ENCODE measurements around the gene KRTAP10-2. TPM values are rescaled to one million over a fixed set of nuclear protein-coding genes. Genes with fewer than 3 reads are reported as not detected.

Gene KRTAP10-2
- total RNA-seq, 1 experiment from 2014 or later: not detected

DNA sequence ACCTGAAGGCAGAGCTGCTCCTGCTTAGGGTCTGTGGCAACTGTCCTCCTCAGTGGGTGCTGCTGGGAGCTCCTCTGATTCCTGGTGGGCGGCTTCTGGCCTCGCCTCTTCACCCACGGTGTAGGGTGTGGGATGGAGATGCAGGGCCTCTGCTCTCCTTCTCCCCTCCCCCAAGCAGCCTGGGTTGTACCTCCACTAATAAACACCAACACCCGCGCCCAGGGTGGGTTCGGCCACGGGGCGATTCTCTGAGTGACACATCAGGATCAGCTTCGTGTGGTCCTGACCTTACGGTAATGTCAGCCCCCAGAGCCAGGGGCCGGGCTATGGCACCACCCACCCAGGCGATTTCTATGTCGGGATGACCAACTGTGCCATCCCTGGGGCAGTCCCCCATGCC is 35.0 kb downstream of the KRTAP10-2 start:
- no peak overlapping the region for H3K4me3 ChIP-seq
- no peak overlapping the region for H3K4me2 ChIP-seq
- POLR2A ChIA-PET (ENCODE audit: unreplicated experiment): no interaction called here
- peaks cover 96% of the 10 kb centered on the region for H3K27me3 ChIP-seq (ENCODE audit: insufficient read depth, low read depth)
- no peak for DNase-seq
- H3K79me2 ChIP-seq (ENCODE audit: low read depth): no peaks in the 10 kb centered on the region
- H3K9me3 ChIP-seq (ENCODE audit: insufficient read depth, low read depth): no peaks in the 10 kb centered on the region
- CTCF ChIA-PET: no interaction called here
- TF ChIP-seq, protein P1, sequence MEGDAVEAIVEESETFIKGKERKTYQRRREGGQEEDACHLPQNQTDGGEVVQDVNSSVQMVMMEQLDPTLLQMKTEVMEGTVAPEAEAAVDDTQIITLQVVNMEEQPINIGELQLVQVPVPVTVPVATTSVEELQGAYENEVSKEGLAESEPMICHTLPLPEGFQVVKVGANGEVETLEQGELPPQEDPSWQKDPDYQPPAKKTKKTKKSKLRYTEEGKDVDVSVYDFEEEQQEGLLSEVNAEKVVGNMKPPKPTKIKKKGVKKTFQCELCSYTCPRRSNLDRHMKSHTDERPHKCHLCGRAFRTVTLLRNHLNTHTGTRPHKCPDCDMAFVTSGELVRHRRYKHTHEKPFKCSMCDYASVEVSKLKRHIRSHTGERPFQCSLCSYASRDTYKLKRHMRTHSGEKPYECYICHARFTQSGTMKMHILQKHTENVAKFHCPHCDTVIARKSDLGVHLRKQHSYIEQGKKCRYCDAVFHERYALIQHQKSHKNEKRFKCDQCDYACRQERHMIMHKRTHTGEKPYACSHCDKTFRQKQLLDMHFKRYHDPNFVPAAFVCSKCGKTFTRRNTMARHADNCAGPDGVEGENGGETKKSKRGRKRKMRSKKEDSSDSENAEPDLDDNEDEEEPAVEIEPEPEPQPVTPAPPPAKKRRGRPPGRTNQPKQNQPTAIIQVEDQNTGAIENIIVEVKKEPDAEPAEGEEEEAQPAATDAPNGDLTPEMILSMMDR (conservative IDR thresholded peaks at IDR 0.05): no peak
- TF ChIP-seq EZH2 (IDR thresholded peaks at IDR 0.05; ENCODE audit: low read depth): no peak
- intact Hi-C loops (cut with micrococcal nuclease; ENCODE audit: unreplicated experiment): loop anchor here (10.0 kb wide), 1 partner anchor 418 kb away; no protein-coding TSS in a partner anchor
- no peaks in the 10 kb centered on the region for H3F3A ChIP-seq (ENCODE audit: insufficient read depth, low read depth)
- no peaks in the 10 kb centered on the region for H3K4me1 ChIP-seq (replicated peaks; ENCODE audit: insufficient read depth)
- no peak overlapping the region for H3K27ac ChIP-seq
- no peak overlapping the region for H2AFZ ChIP-seq
- H4K20me1 ChIP-seq (ENCODE audit: insufficient read depth): no peaks in the 10 kb centered on the region
- BruUV-seq (replicated peaks): no TSS peak
- no peaks in the 10 kb centered on the region for H3K36me3 ChIP-seq (ENCODE audit: low read depth)
- H3K9me2 ChIP-seq (ENCODE audit: insufficient read depth): no peaks in the 10 kb centered on the region

DNA sequence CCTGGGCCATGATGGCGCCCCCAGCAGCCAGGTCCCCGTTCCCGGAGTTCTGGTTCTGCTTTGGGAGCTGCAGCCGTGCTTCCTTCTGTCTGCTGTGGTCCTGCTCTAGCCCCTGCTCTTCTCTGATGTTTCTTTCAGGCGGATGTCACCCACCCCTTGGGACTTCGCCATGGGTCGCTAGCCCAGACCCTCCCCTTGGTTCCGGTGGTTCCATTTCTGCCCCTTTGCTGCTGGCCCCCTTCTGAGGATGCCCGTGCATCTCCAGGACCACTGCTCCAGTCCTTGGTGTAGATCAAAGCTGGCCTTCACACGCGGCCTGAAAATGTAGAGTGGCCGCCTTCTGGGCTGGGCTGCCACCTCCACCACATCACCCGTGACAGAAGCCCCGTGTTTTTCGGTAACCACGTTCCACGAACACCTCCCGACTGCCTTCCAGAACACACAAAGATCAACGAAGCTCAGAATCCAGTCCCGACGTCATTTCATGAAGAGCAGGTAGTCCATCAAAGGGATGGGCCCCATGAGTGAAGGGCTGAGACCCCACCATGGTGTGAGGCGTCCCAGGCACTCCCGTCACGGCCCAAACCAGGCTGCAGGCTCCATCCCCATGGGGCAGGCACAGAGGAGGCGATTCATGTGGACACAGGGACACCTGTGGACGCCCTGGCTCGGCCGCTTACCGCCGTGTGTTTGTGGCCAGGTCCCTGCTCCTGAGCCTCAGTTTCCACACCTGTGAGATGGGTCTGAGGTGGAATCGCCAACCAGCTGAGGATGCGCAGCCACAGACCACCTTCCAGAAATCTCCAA is 35.7 kb downstream of the KRTAP10-2 start:
- Histone ChIP-seq H3K9me3 (ENCODE audit: insufficient read depth, low read depth) (no peaks in the 10 kb centered on the region), H2AFZ (no peak overlapping the region), H3K27ac (no peak overlapping the region), H3K79me2 (ENCODE audit: low read depth) (no peaks in the 10 kb centered on the region), H3K36me3 (ENCODE audit: low read depth) (no peaks in the 10 kb centered on the region), H3K4me2 (no peak overlapping the region), H3K4me3 (no peak overlapping the region), H3F3A (ENCODE audit: insufficient read depth, low read depth) (no peaks in the 10 kb centered on the region), H3K9me2 (ENCODE audit: insufficient read depth) (no peaks in the 10 kb centered on the region), H4K20me1 (ENCODE audit: insufficient read depth) (no peaks in the 10 kb centered on the region), H3K4me1 (replicated peaks; ENCODE audit: insufficient read depth) (no peaks in the 10 kb centered on the region), H3K27me3 (ENCODE audit: insufficient read depth, low read depth) (peaks cover 93% of the 10 kb centered on the region)
- POLR2A ChIA-PET (ENCODE audit: unreplicated experiment): no interaction called here
- no TSS peak for BruUV-seq (replicated peaks)
- intact Hi-C loops (cut with micrococcal nuclease; ENCODE audit: unreplicated experiment): loop anchor here (10.0 kb wide), 1 partner anchor 419 kb away; no protein-coding TSS in a partner anchor
- CTCF ChIA-PET: no interaction called here
- no peak for DNase-seq
- TF ChIP-seq, protein P1 (conservative IDR thresholded peaks at IDR 0.05): no peak
- TF ChIP-seq EZH2 (IDR thresholded peaks at IDR 0.05; ENCODE audit: low read depth): no peak

DNA sequence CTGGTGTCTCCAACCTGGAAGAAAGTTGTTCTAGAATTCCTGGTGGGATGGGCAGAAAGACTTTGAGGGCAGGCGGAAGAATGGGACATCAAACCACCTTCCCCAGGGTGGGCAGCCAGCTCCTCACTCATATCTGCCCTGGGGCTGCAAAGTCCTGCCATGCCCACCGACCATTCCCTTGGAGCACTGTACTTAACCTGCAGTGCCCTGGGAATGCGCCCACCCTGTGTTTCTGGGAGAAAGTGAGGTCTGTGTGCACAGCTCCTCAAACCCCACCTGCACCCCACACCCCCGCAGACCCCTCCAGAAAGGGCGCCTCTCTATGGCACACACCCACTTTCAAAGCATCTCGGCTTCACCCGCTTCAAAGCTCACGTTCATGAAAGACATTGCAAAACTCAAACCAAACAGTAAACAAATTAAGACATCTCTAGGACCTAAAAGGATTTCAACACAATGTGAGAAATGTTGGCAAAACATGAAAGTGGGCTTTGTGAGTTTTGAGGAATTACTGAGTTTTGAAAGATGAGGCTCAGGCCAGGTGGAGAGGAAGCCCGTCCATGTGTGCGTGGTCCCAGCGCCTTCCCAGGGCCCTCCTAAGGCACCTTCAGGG is 36.5 kb downstream of the KRTAP10-2 start:
- no peaks in the 10 kb centered on the region for H3K4me1 ChIP-seq (replicated peaks; ENCODE audit: insufficient read depth)
- H4K20me1 ChIP-seq (ENCODE audit: insufficient read depth): no peaks in the 10 kb centered on the region
- no peaks in the 10 kb centered on the region for H3K9me3 ChIP-seq (ENCODE audit: insufficient read depth, low read depth)
- H3K27ac ChIP-seq: no peak overlapping the region
- no peak for DNase-seq
- ChIA-PET CTCF (no interaction called here), POLR2A (ENCODE audit: unreplicated experiment) (no interaction called here)
- no peaks in the 10 kb centered on the region for H3K79me2 ChIP-seq (ENCODE audit: low read depth)
- peaks cover 90% of the 10 kb centered on the region for H3K27me3 ChIP-seq (ENCODE audit: insufficient read depth, low read depth)
- H2AFZ ChIP-seq: no peak overlapping the region
- H3K9me2 ChIP-seq (ENCODE audit: insufficient read depth): no peaks in the 10 kb centered on the region
- no peak overlapping the region for H3K4me3 ChIP-seq
- TF ChIP-seq, protein P1 (conservative IDR thresholded peaks at IDR 0.05): no peak
- TF ChIP-seq EZH2 (IDR thresholded peaks at IDR 0.05; ENCODE audit: low read depth): no peak
- no peaks in the 10 kb centered on the region for H3K36me3 ChIP-seq (ENCODE audit: low read depth)
- no peaks in the 10 kb centered on the region for H3F3A ChIP-seq (ENCODE audit: insufficient read depth, low read depth)
- H3K4me2 ChIP-seq: no peak overlapping the region
- no TSS peak for BruUV-seq (replicated peaks)
- intact Hi-C loops (cut with micrococcal nuclease; ENCODE audit: unreplicated experiment): loop anchor here (10.0 kb wide), 1 partner anchor 420 kb away; no protein-coding TSS in a partner anchor
